ENCODE data around the gene EHD1. TPM values are rescaled to one million over a fixed set of nuclear protein-coding genes. Genes with fewer than 3 reads are reported as not detected.
A peak's percentile ranks its signal among the peaks of the same experiment; 100 is the strongest.
"Not testable (repeated sequence)": the region's sequence is repeated elsewhere in the genome, so short reads cannot be mapped to it uniquely, and the experiment has no call there.

The EHD1 gene
- polyA plus RNA-seq, 1 experiment, result 56.1 TPM

DNA sequence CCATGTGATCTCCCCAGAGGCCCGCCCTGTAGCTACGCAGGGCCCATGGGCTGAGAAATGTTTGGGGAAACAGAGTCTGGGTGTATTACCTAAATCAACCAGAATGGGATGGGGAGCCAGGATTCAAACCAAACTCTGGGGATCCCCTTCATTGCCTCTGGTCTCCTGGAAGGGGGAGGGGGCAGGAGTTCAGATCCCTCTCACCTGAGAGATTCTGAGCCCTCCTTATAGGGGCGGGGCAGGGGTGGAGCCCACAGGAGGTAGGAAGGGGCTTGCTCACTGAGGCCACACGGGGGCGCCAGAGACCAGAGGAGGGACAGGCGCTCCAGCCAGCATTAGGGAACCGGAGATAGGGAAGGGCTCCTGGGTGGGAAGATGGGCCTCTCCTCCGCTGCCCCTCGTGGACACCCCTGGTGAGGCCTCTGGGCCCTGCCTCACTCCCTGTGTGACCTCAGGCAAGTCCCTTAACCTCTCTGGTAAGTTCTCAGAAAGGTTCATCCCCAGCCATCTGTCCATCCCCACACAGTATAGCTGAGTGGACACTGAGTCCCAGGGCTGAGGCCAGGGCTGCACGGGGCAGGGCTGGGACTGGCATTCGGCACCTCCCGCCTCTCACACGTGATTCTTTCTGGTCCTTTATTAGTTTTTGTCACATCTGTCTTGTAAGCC lies 31.3 kb downstream of the EHD1 start:
- POLR2A ChIA-PET, result interaction anchor here (0.7 to 1.5 kb wide), 4 partner anchors 22 to 167 kb away, joined by 3 to 4 read pairs (median 3); partner anchors contain the start of gene ARL2
- CTCF ChIA-PET, result interaction anchor here (0.6 to 8.3 kb wide), 16 partner anchors 9 to 243 kb away, joined by 3 to 86 read pairs (median 5); partner anchors contain the start of gene BATF2
- DNase-seq (ENCODE audit: low read depth, low spot score), result peak; percentile 63
- TF ChIP-seq, protein P1, sequence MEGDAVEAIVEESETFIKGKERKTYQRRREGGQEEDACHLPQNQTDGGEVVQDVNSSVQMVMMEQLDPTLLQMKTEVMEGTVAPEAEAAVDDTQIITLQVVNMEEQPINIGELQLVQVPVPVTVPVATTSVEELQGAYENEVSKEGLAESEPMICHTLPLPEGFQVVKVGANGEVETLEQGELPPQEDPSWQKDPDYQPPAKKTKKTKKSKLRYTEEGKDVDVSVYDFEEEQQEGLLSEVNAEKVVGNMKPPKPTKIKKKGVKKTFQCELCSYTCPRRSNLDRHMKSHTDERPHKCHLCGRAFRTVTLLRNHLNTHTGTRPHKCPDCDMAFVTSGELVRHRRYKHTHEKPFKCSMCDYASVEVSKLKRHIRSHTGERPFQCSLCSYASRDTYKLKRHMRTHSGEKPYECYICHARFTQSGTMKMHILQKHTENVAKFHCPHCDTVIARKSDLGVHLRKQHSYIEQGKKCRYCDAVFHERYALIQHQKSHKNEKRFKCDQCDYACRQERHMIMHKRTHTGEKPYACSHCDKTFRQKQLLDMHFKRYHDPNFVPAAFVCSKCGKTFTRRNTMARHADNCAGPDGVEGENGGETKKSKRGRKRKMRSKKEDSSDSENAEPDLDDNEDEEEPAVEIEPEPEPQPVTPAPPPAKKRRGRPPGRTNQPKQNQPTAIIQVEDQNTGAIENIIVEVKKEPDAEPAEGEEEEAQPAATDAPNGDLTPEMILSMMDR (IDR thresholded peaks at IDR 0.05; ENCODE audit: low read depth, low read length), result peak; percentile 96
- peak overlapping the region; percentile 21 for H3K27ac ChIP-seq (ENCODE audit: low read depth, low read length)
- no peak overlapping the region for H3K4me3 ChIP-seq (ENCODE audit: low read depth, low read length)
- no peaks in the 10 kb centered on the region for H3K27me3 ChIP-seq (ENCODE audit: control insufficient read depth, insufficient read depth, low read length)
- H3K9me3 ChIP-seq (ENCODE audit: control insufficient read depth, insufficient read depth, low read length), result no peaks in the 10 kb centered on the region

DNA sequence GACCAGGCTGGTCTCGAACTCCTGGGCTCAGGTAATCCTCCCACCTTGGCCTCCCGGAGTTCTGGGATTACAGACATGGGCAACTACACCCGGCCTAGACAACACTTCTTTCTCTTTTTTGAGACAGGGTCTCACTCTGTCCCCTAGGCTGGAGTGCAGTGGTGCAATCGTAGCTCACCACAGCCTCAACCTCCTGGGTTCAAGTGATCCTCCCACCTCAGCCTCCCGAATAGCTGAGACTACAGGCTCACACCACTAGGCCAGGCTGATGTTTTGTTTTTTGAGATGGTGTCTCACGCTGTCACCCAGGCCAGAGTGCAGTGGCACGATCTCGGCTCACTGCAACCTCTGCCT lies 32.7 kb downstream of the EHD1 start:
- H3K27ac ChIP-seq (ENCODE audit: low read depth, low read length); H3K27me3 ChIP-seq (ENCODE audit: control insufficient read depth, insufficient read depth, low read length); H3K9me3 ChIP-seq (ENCODE audit: control insufficient read depth, insufficient read depth, low read length); DNase-seq (ENCODE audit: low read depth, low spot score); H3K4me3 ChIP-seq (ENCODE audit: low read depth, low read length): not testable (repeated sequence)
- ChIA-PET POLR2A (interaction anchor here (0.7 to 1.4 kb wide), 3 partner anchors 31 to 42 kb away, joined by 3 to 8 read pairs (median 3); no protein-coding TSS in a partner anchor), CTCF (interaction anchor here (0.5 to 8.3 kb wide), 13 partner anchors 11 to 407 kb away, joined by 3 to 86 read pairs (median 4); partner anchors contain the start of genes ARL2 and BATF2)

DNA sequence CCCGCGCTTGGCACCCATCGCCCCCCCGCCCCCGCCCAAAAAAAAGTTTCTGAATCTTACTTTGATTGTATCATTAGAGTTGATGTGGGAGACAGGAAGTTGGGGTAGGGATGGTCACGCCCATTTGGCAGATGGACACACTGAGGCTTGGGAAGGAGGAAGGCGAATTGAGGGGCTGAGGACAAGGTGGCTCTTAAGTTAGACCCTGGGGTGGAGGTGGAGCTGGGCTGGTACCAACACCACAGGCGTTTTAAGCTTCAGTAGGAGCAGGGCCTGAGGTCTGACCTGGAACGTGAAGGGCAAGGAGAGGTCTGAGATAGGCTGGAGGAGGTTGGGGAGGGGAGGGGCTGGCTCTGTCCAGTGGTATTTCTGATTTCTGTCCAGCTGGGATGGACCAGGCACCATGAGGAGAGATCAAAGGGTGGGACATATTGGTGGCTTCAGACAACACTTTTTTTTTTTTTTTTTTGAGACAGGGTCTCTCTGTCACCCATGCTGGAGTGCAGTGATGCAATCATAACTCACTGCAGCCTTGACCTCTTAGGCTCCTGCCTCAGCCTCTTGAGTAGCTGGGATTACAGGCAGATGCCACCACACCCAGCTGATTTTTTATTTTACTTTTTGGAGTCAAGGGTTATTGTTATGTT lies 33.2 kb downstream of the EHD1 start:
- CTCF ChIA-PET, result interaction anchor here (0.5 to 8.3 kb wide), 12 partner anchors 23 to 407 kb away, joined by 3 to 86 read pairs (median 4); partner anchors contain the start of genes ARL2 and BATF2
- no peak for DNase-seq (ENCODE audit: low read depth, low spot score)
- Histone ChIP-seq H3K4me3 (ENCODE audit: low read depth, low read length) (no peak overlapping the region), H3K27me3 (ENCODE audit: control insufficient read depth, insufficient read depth, low read length) (no peaks in the 10 kb centered on the region), H3K27ac (ENCODE audit: low read depth, low read length) (no peak overlapping the region), H3K9me3 (ENCODE audit: control insufficient read depth, insufficient read depth, low read length) (no peaks in the 10 kb centered on the region)
- TF ChIP-seq, protein P1 (IDR thresholded peaks at IDR 0.05; ENCODE audit: low read depth, low read length), result no peak
- POLR2A ChIA-PET, result interaction anchor here (0.6 to 1.4 kb wide), 4 partner anchors 32 to 45 kb away, joined by 3 to 8 read pairs (median 3); no protein-coding TSS in a partner anchor

DNA sequence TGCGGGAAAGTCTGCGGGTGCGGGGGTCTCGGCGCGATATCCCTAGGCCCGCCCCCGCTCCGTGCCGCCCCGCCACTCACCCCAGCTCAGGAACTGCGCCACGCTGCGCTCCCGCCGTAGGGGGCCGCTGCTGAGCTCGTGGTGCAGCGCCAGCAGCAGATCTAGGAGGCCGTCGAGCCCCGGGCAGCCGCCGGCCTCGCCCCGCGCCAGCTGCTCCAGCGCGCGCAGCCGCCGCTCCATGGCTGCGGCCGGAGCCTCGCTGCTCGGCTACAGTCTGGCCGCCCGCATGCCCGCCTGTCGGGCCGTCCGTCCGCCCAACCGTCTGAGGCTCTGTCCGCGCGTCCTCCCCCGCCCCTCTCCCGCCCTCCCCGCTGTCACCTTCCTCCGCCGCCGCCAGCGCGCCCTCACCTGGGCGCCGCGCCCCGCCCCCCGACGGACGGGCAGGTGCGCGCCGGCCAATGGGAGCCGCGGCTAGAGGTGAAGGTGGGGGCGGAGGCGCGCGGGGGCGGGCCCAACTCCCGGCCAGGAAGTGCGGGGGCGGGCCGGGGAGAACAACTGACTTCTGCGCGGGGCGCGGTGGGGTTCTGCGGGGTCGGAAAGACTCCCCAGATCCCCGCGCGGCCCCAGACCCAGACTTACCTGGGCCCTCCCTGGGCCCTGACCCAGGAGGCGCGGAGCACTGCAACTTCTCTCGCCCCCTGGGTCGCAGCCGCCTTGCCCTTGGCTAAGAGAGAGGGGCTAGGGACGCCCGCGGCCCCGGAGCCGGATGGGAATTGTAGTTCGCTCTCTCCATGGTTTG lies 33.9 kb downstream of the EHD1 start, which contains the start of gene CDC42BPG:
CDC42BPG (minus strand) TSS at position 324 of the 799 bp plus-strand sequence; CDS start at position 240, 84 bp downstream.
- CTCF ChIA-PET, result interaction anchor here (0.6 to 8.3 kb wide), 17 partner anchors 8 to 231 kb away, joined by 3 to 86 read pairs (median 4); partner anchors contain the start of genes BATF2, EHD1 and PPP2R5B
- peak within 1 kb of the TSS; percentile 20; the same call in 1 of the 2 replicates for H3K4me3 ChIP-seq (ENCODE audit: low read depth, low read length)
- POLR2A ChIA-PET, result interaction anchor here (0.6 to 1.2 kb wide), 5 partner anchors 20 to 45 kb away, joined by 3 to 8 read pairs (median 3); no protein-coding TSS in a partner anchor

More for the DNA sequence above, 33.9 kb downstream of the EHD1 start, which contains the start of gene CDC42BPG:
- Histone ChIP-seq H3K9me3 (ENCODE audit: control insufficient read depth, insufficient read depth, low read length) (no peaks in the 10 kb centered on the region), H3K27me3 (ENCODE audit: control insufficient read depth, insufficient read depth, low read length) (no peaks in the 10 kb centered on the region), H3K27ac (ENCODE audit: low read depth, low read length) (no peak within 1 kb of the TSS)
- no peak for DNase-seq (ENCODE audit: low read depth, low spot score)
- TF ChIP-seq, protein P1 (IDR thresholded peaks at IDR 0.05; ENCODE audit: low read depth, low read length), result peak; percentile 59

Data from AG04450 (cell line).